K562 (cell line): Measurements from ENCODE around the gene C19orf44. TPM values are rescaled to one million over a fixed set of nuclear protein-coding genes. Genes with fewer than 3 reads are reported as not detected.

Experiments
- ARHGAP35 ChIP-seq: fragments of 450-650 bp; IDR thresholded peaks from 2 replicates; pipeline ENCODE4 v1.6.1; 2018; ENCODE audit not compliant: partially characterized antibody
- CBX1 ChIP-seq: sonication (generic); IDR thresholded peaks from 2 replicates; pipeline ENCODE4 v1.6.1; 2016; ENCODE audit warnings: antibody characterized with exemption, low read depth, mild to moderate bottlenecking
- CHCHD3 ChIP-seq: fragments of 250-450 bp; sonication (Bioruptor Pico); IDR thresholded peaks from 2 replicates; pipeline ENCODE4 v2.1.2; 2022; ENCODE audit warnings: mild to moderate bottlenecking
- CHD4 ChIP-seq: fragments of 200-600 bp; sonication (generic); IDR thresholded peaks from 3 replicates; pipeline ENCODE4 v1.6.1; 2012; ENCODE audit warnings: low read depth, mild to moderate bottlenecking, mixed read lengths, low read length, inconsistent platforms; ENCODE audit not compliant: insufficient read depth, insufficient replicate concordance, poor library complexity, severe bottlenecking
- ERF ChIP-seq: fragments of 450-650 bp; formaldehyde crosslinking; IDR thresholded peaks from 2 replicates; pipeline ENCODE4 v1.4.0; 2020; ENCODE audit warnings: mild to moderate bottlenecking, mixed read lengths
- ETV5 ChIP-seq: sonication (generic); formaldehyde crosslinking; IDR thresholded peaks from 2 replicates; pipeline ENCODE4 v1.4.0; 2020; ENCODE audit warnings: low read depth, mild to moderate bottlenecking, missing genetic modification reagents
- EWSR1 ChIP-seq: fragments of 450-650 bp; IDR thresholded peaks from 2 replicates; pipeline ENCODE4 v1.6.1; 2018; ENCODE audit warnings: borderline replicate concordance, mild to moderate bottlenecking, low read depth, moderate library complexity; ENCODE audit not compliant: partially characterized antibody
- EZH2 ChIP-seq: IDR thresholded peaks from 2 replicates; pipeline ENCODE4 v1.6.1; 2012; ENCODE audit warnings: low read depth, mild to moderate bottlenecking, inconsistent platforms, low read length, borderline replicate concordance
- HDAC8 ChIP-seq: fragments of 450-650 bp; IDR thresholded peaks from 2 replicates; pipeline ENCODE4 v1.6.1; 2016; ENCODE audit warnings: mild to moderate bottlenecking, missing genetic modification characterization, moderate library complexity, missing compliant biosample characterization
- HMGN3 ChIP-seq: IDR thresholded peaks from 2 replicates; pipeline ENCODE4 v1.6.1; 2011; ENCODE audit warnings: borderline replicate concordance, low read depth, mild to moderate bottlenecking, mixed read lengths, low read length; ENCODE audit not compliant: insufficient read length; ENCODE audit errors: extremely low read depth
- ID3 ChIP-seq, 2 experiments: fragments of 250-450 bp in 1 of 2; fragments of 450-650 bp in 1 of 2; sonication (Bioruptor Pico) in 1 of 2; IDR thresholded peaks; 2 replicates each; pipeline versions ENCODE4 v1.6.1 to v1.8.0; 2016 to 2021; ENCODE audit warnings: mild to moderate bottlenecking in 2 of 2, moderate library complexity in 2 of 2, missing compliant biosample characterization in 1 of 2, missing genetic modification characterization in 1 of 2
- KAT7 ChIP-seq: sonication (generic); formaldehyde crosslinking; IDR thresholded peaks from 2 replicates; pipeline ENCODE4 v1.8.0; 2022; ENCODE audit warnings: missing genetic modification reagents, mild to moderate bottlenecking, borderline replicate concordance
- MAX ChIP-seq: sonication (generic); formaldehyde crosslinking; IDR thresholded peaks from 2 replicates; pipeline ENCODE4 v1.9.0; 2022; ENCODE audit warnings: mild to moderate bottlenecking, missing genetic modification reagents
- NFE2 ChIP-seq: IDR thresholded peaks from 2 replicates; pipeline ENCODE4 v1.6.1; 2014; ENCODE audit warnings: antibody characterized with exemption, low read depth
- NR1H2 ChIP-seq: sonication (generic); formaldehyde crosslinking; IDR thresholded peaks from 2 replicates; pipeline ENCODE4 v1.4.0; 2020; ENCODE audit warnings: mild to moderate bottlenecking, missing genetic modification reagents
- POLR2H ChIP-seq: IDR thresholded peaks from 2 replicates; pipeline ENCODE4 v1.6.1; 2016; ENCODE audit warnings: missing genetic modification characterization, low read depth, mild to moderate bottlenecking, control low read depth, missing compliant biosample characterization, moderate library complexity
- PTTG1 ChIP-seq: fragments of 450-650 bp; IDR thresholded peaks from 2 replicates; pipeline ENCODE4 v1.6.1; 2016; ENCODE audit warnings: low read depth, mild to moderate bottlenecking, missing genetic modification characterization, missing compliant biosample characterization
- RBM25 ChIP-seq: fragments of 200-400 bp; formaldehyde crosslinking; IDR thresholded peaks from 2 replicates; pipeline ENCODE4 v1.6.1; 2018; ENCODE audit warnings: low read length, low read depth, moderate library complexity; ENCODE audit not compliant: severe bottlenecking
- RBM34 ChIP-seq: fragments of 200-400 bp; formaldehyde crosslinking; IDR thresholded peaks from 2 replicates; pipeline ENCODE4 v1.6.1; 2018; ENCODE audit warnings: low read length, borderline replicate concordance; ENCODE audit not compliant: insufficient read depth
- SMARCB1 ChIP-seq: IDR thresholded peaks from 2 replicates; pipeline ENCODE4 v1.6.1; 2011; ENCODE audit warnings: improper control_type of control experiment, low read depth; ENCODE audit not compliant: insufficient read length
- THAP7 ChIP-seq: fragments of 250-450 bp; sonication (Bioruptor Pico); IDR thresholded peaks from 2 replicates; pipeline ENCODE4 v1.5.0; 2021
- U2AF1 ChIP-seq: fragments of 200-400 bp; formaldehyde crosslinking; optimal IDR thresholded peaks from 2 replicates; pipeline ENCODE3; 2017; ENCODE audit warnings: mild to moderate bottlenecking, low read depth, low read length, moderate library complexity
- ZBTB17 ChIP-seq: fragments of 450-650 bp; formaldehyde crosslinking; IDR thresholded peaks from 2 replicates; pipeline ENCODE4 v1.4.0; 2020; ENCODE audit warnings: mild to moderate bottlenecking
- ZNF224 ChIP-seq: sonication (generic); formaldehyde crosslinking; IDR thresholded peaks from 2 replicates; pipeline ENCODE4 v1.8.0; 2022; ENCODE audit warnings: mild to moderate bottlenecking, missing genetic modification reagents
- ZNF239 ChIP-seq: fragments of 250-450 bp; sonication (Bioruptor Pico); IDR thresholded peaks from 2 replicates; pipeline ENCODE4 v1.4.0; 2020; ENCODE audit warnings: mild to moderate bottlenecking
- ZNF561 ChIP-seq: fragments of 450-650 bp; formaldehyde crosslinking; conservative IDR thresholded peaks from 2 replicates; pipeline ENCODE4 v1.4.0; 2020; ENCODE audit warnings: mild to moderate bottlenecking, moderate library complexity
- ZNF77 ChIP-seq: fragments of 250-450 bp; sonication (Bioruptor Pico); IDR thresholded peaks from 2 replicates; pipeline ENCODE4 v1.5.0; 2020
- polyA plus RNA-seq, 8 experiments: library from polyadenylated mRNA; depleted of rRNA in 4 of 8; stranded (reverse) in 5 of 8; unstranded in 3 of 8; fragments of >200 nt; fragmentation: Nextera tagmentation in 2 of 8; fragmentation: Illumina TruSeq in 1 of 8; extraction: Ambion mirVana in 2 of 8; extraction: Trizol in 1 of 8; gene quantifications; 2 replicates each; pipeline versions ENCODE4 v1.2.1 to v1.2.3, GENCODE V29; 2011 to 2014; ENCODE audit warnings: inconsistent platforms in 1 of 8, missing spikeins in 1 of 8
- total RNA-seq, 7 experiments: library from RNA; depleted of rRNA in 6 of 7; stranded (reverse); fragments of >200 nt in 6 of 7; fragmentation: Illumina TruSeq in 2 of 7; extraction: Trizol in 2 of 7; gene quantifications; 2 replicates each; pipeline versions ENCODE4 v1.2.1 to v1.2.3, GENCODE V29; 2011 to 2021; ENCODE audit warnings: low replicate concordance in 1 of 7
- TF ChIP-seq, protein P1 (sequence below): fragments of 450-650 bp; formaldehyde crosslinking; IDR thresholded peaks from 2 replicates; pipeline ENCODE4 v1.4.0; 2020; ENCODE audit warnings: mild to moderate bottlenecking

Gene C19orf44
- total and polyA plus RNA-seq, 9 of the 15 experiments (the other 6 are each of a cell fraction or from before 2014, with no cell fraction given) = 0.41 to 7.7 (median 3.5) TPM

DNA sequence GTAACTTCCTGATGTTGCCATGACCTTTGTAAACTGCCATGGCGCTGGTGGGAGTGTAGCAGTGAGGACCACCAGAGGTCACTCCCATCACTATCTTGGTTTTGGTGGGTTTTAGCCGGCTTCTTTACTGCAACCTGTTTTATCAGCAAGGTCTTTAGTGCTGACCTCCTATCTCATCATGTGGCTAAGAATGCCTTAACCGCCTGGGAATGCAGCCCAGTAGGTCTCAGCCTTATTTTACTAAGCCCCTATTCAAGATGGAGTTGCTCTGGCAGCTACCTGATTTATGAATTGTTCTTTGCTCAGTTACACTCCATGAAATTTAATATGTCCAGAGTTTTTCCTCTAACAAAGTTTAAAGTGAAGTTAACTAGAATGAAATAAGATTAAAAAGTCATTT is 19.8 kb upstream of the C19orf44 start (continued):
- TF ChIP-seq NR1H2 (CRISPR knock-in tag) (no peak), ID3 (CRISPR knock-in tag; IDR thresholded peaks at IDR 0.05) (no peak), ID3 (tag; IDR thresholded peaks at IDR 0.05) (peak; percentile 79; the same call in 1 of the 2 replicates), ZNF561 (CRISPR knock-in tag) (no peak), EWSR1 (no peak), RBM25 (no peak), ERF (CRISPR knock-in tag) (no peak), THAP7 (CRISPR knock-in tag) (no peak), CBX1 (no peak), ZNF239 (CRISPR knock-in tag) (peak; percentile 55; the same call in 1 of the 2 replicates), ZBTB17 (no peak), SMARCB1 (no peak), HDAC8 (tag) (no peak), POLR2H (tag) (no peak), ZNF77 (CRISPR knock-in tag) (no peak), RBM34 (no peak), EZH2 (no peak), PTTG1 (tag) (0 out of 2 replicates have a peak, but pooled peaks have one; percentile 23), U2AF1 (no peak), HMGN3 (no peak), NFE2 (no peak), ZNF224 (CRISPR knock-in tag) (no peak), CHD4 (no peak), CHCHD3 (CRISPR knock-in tag) (no peak), KAT7 (CRISPR knock-in tag) (no peak), ETV5 (CRISPR knock-in tag) (no peak), ARHGAP35 (no peak), MAX (CRISPR knock-in tag) (no peak)
- TF ChIP-seq, protein P1, sequence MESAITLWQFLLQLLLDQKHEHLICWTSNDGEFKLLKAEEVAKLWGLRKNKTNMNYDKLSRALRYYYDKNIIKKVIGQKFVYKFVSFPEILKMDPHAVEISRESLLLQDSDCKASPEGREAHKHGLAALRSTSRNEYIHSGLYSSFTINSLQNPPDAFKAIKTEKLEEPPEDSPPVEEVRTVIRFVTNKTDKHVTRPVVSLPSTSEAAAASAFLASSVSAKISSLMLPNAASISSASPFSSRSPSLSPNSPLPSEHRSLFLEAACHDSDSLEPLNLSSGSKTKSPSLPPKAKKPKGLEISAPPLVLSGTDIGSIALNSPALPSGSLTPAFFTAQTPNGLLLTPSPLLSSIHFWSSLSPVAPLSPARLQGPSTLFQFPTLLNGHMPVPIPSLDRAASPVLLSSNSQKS (CRISPR knock-in tag) = no peak
